Activated CD4-positive, alpha-beta T cell treated with anti-CD3 and anti-CD28 coated beads for 36 hours (primary cell): ENCODE data around the gene MSGN1. TPM values are rescaled to one million over a fixed set of nuclear protein-coding genes. Genes with fewer than 3 reads are reported as not detected.

Experiments used
- ATAC-seq: fragments of 200-7000 bp; cut with Tn5 transposase; one replicate; pipeline ENCODE4 v1.10.0; 2021; ENCODE audit warnings: mild to moderate bottlenecking, moderate library complexity
- CTCF ChIA-PET: fragments of 350-600 bp; sonication (Branson Sonifier 250); formaldehyde crosslinking; loops from one replicate; lab custom pipeline; 2021; ENCODE audit warnings: antibody characterized with exemption; lab: Charles Lee
- POLR2A ChIA-PET: fragments of 350-600 bp; sonication (Branson Sonifier 250); formaldehyde crosslinking; loops from one replicate; lab custom pipeline; 2021; ENCODE audit warnings: antibody characterized with exemption, inconsistent platforms; lab: Charles Lee
- DNase-seq: peaks from one replicate; pipeline ENCODE4 v3.0.0-alpha.2; 2020
- H3K27ac Mint-ChIP-seq: one replicate; pipeline ENCODE4 v1.8.0; 2021; ENCODE audit warnings: mixed read lengths
- H3K27me3 Mint-ChIP-seq: one replicate; pipeline ENCODE4 v1.8.0; 2021; ENCODE audit warnings: mixed read lengths
- H3K36me3 Mint-ChIP-seq: one replicate; pipeline ENCODE4 v1.8.0; 2021; ENCODE audit warnings: low read depth, mixed read lengths
- H3K4me1 Mint-ChIP-seq: one replicate; pipeline ENCODE4 v1.8.0; 2021; ENCODE audit warnings: mixed read lengths
- H3K4me3 Mint-ChIP-seq: one replicate; pipeline ENCODE4 v1.8.0; 2021; ENCODE audit warnings: mild to moderate bottlenecking, moderate library complexity, mixed read lengths
- H3K9me3 Mint-ChIP-seq: one replicate; pipeline ENCODE4 v1.8.0; 2021; ENCODE audit warnings: low read depth, mixed read lengths
- intact Hi-C, 2 experiments: fragments of 100-400 bp; cut with DNase I in 1 of 2; cut with micrococcal nuclease in 1 of 2; formaldehyde crosslinking; loops; one replicate each; pipeline versions ENCODE4 v1.14.2 to v1.15.1; 2022 to 2024; cut with DNase I, micrococcal nuclease
- total RNA-seq, 2 experiments: library from RNA; stranded (reverse); gene quantifications; one replicate each; pipeline ENCODE4 v1.2.3, GENCODE V29; 2021

The MSGN1 gene
- total RNA-seq, 2 experiments from 2014 or later = not detected

GRCh38 chr2:17805717-17806363 is 10.4 kb upstream of the MSGN1 start:
- POLR2A ChIA-PET = no interaction called here
- CTCF ChIA-PET = no interaction called here

GRCh38 chr2:17813010-17813741 is 3.1 kb upstream of the MSGN1 start:
- peaks cover 2% of the 10 kb centered on the region for H3K4me1 Mint-ChIP-seq

More at GRCh38 chr2:17805717-17806363, 10.4 kb upstream of the MSGN1 start:
- Mint-ChIP-seq H3K36me3 (no peaks in the 10 kb centered on the region), H3K27ac (no peak overlapping the region), H3K4me1 (no peaks in the 10 kb centered on the region), H3K27me3 (peaks cover 12% of the 10 kb centered on the region), H3K4me3 (no peak overlapping the region), H3K9me3 (no peaks in the 10 kb centered on the region)
- no peak for ATAC-seq
- intact Hi-C loops = no loop called here
- DNase-seq = no peak

GRCh38 chr2:17813742-17814473 is 2.4 kb upstream of the MSGN1 start:
- H3K4me3 Mint-ChIP-seq = no peak overlapping the region
- H3K27ac Mint-ChIP-seq = no peak overlapping the region
- H3K27me3 Mint-ChIP-seq = peaks cover 14% of the 10 kb centered on the region
- H3K9me3 Mint-ChIP-seq = no peaks in the 10 kb centered on the region
- DNase-seq = no peak
- ATAC-seq = no peak
- H3K4me1 Mint-ChIP-seq = peaks cover 2% of the 10 kb centered on the region
- H3K36me3 Mint-ChIP-seq = no peaks in the 10 kb centered on the region
- intact Hi-C loops = no loop called here
- ChIA-PET POLR2A (no interaction called here), CTCF (interaction anchor here (0.6 to 1.8 kb wide), 4 partner anchors 9 to 666 kb away, joined by 3 to 4 read pairs (median 3); no protein-coding TSS in a partner anchor)

More at GRCh38 chr2:17813010-17813741, 3.1 kb upstream of the MSGN1 start:
- intact Hi-C loops = no loop called here
- DNase-seq (no peak), ATAC-seq (no peak)
- no peak overlapping the region for H3K27ac Mint-ChIP-seq
- CTCF ChIA-PET = interaction anchor here (1.0 to 1.8 kb wide), 3 partner anchors 8 to 18 kb away, joined by 3 to 4 read pairs (median 3); no protein-coding TSS in a partner anchor
- H3K9me3 Mint-ChIP-seq = no peaks in the 10 kb centered on the region
- H3K36me3 Mint-ChIP-seq = no peaks in the 10 kb centered on the region
- peaks cover 14% of the 10 kb centered on the region for H3K27me3 Mint-ChIP-seq
- POLR2A ChIA-PET = no interaction called here
- no peak overlapping the region for H3K4me3 Mint-ChIP-seq

- ChIA-PET POLR2A (no interaction called here), CTCF (interaction anchor here (0.6 kb wide), 1 partner anchor 59 kb away, joined by 4 read pairs; no protein-coding TSS in a partner anchor)
- Mint-ChIP-seq H3K27me3 (peaks cover 15% of the 10 kb centered on the region), H3K36me3 (no peaks in the 10 kb centered on the region), H3K4me3 (no peak overlapping the region), H3K4me1 (peaks cover 2% of the 10 kb centered on the region), H3K27ac (no peak overlapping the region), H3K9me3 (no peaks in the 10 kb centered on the region)
- intact Hi-C loops = no loop called here
- DNase-seq (no peak), ATAC-seq (no peak)
Measured at GRCh38 chr2:17814601-17815000, 1.7 kb upstream of the MSGN1 start.

GRCh38 chr2:17815468-17816184 is 634 bp upstream of the MSGN1 start:
- intact Hi-C loops = no loop called here
- ChIA-PET POLR2A (no interaction called here), CTCF (no interaction called here)
- no peak for DNase-seq
- H3K9me3 Mint-ChIP-seq = no peaks in the 10 kb centered on the region
- peaks cover 2% of the 10 kb centered on the region for H3K4me1 Mint-ChIP-seq
- no peaks in the 10 kb centered on the region for H3K36me3 Mint-ChIP-seq
- no peak overlapping the region for H3K27ac Mint-ChIP-seq
- ATAC-seq = no peak
- H3K27me3 Mint-ChIP-seq = peaks cover 15% of the 10 kb centered on the region
- H3K4me3 Mint-ChIP-seq = no peak overlapping the region

GRCh38 chr2:17818235-17818815 is 2.1 kb downstream of the MSGN1 start:
- H3K36me3 Mint-ChIP-seq = no peaks in the 10 kb centered on the region
- no peak overlapping the region for H3K27ac Mint-ChIP-seq
- H3K9me3 Mint-ChIP-seq = no peaks in the 10 kb centered on the region
- POLR2A ChIA-PET = no interaction called here
- no peak for DNase-seq
- intact Hi-C loops = no loop called here
- ATAC-seq = no peak
- H3K27me3 Mint-ChIP-seq = peaks cover 15% of the 10 kb centered on the region
- CTCF ChIA-PET = no interaction called here
- no peak overlapping the region for H3K4me3 Mint-ChIP-seq
- peaks cover 6% of the 10 kb centered on the region for H3K4me1 Mint-ChIP-seq

GRCh38 chr2:17821080-17821479 is 4.8 kb downstream of the MSGN1 start:
- CTCF ChIA-PET = interaction anchor here (0.6 to 0.9 kb wide), 4 partner anchors 9 to 213 kb away, joined by 3 to 4 read pairs (median 3); no protein-coding TSS in a partner anchor
- Mint-ChIP-seq H3K27me3 (peaks cover 13% of the 10 kb centered on the region), H3K36me3 (no peaks in the 10 kb centered on the region), H3K4me3 (no peak overlapping the region), H3K4me1 (peaks cover 4% of the 10 kb centered on the region), H3K27ac (no peak overlapping the region), H3K9me3 (no peaks in the 10 kb centered on the region)
- ATAC-seq (no peak), DNase-seq (no peak)
- POLR2A ChIA-PET = no interaction called here
- intact Hi-C loops = no loop called here

GRCh38 chr2:17821535-17822444 is 5.5 kb downstream of the MSGN1 start:
- ChIA-PET CTCF (interaction anchor here (0.6 to 0.9 kb wide), 4 partner anchors 8 to 214 kb away, joined by 3 to 4 read pairs (median 3); no protein-coding TSS in a partner anchor), POLR2A (no interaction called here)
- Mint-ChIP-seq H3K4me1 (peaks cover 4% of the 10 kb centered on the region), H3K27ac (no peak overlapping the region), H3K27me3 (peaks cover 12% of the 10 kb centered on the region), H3K36me3 (no peaks in the 10 kb centered on the region), H3K9me3 (no peaks in the 10 kb centered on the region), H3K4me3 (no peak overlapping the region)
- ATAC-seq (no peak), DNase-seq (no peak)
- intact Hi-C loops = no loop called here

- no peak overlapping the region for H3K27ac Mint-ChIP-seq
- POLR2A ChIA-PET = no interaction called here
- peaks cover 10% of the 10 kb centered on the region for H3K27me3 Mint-ChIP-seq
- ATAC-seq (no peak), DNase-seq (no peak)
- H3K36me3 Mint-ChIP-seq = no peaks in the 10 kb centered on the region
- no peaks in the 10 kb centered on the region for H3K9me3 Mint-ChIP-seq
- no peak overlapping the region for H3K4me3 Mint-ChIP-seq
- intact Hi-C loops = no loop called here
- peaks cover 4% of the 10 kb centered on the region for H3K4me1 Mint-ChIP-seq
- CTCF ChIA-PET = interaction anchor here (1.3 kb wide), 1 partner anchor 9 kb away, joined by 3 read pairs; no protein-coding TSS in a partner anchor
Measured at GRCh38 chr2:17822445-17823117, 6.3 kb downstream of the MSGN1 start.
